Cardiac muscle cell (in vitro differentiated cells and primary cell): ENCODE measurements around the gene C4B. TPM values are rescaled to one million over a fixed set of nuclear protein-coding genes. Genes with fewer than 3 reads are reported as not detected.

Source experiments
- DNase-seq, 2 donors: peaks; one replicate each; pipeline versions ENCODE4 v3.0.0 to v3.0.0-alpha.2; 2010 to 2017; ENCODE audit warnings: low read depth in 1 of 2, low spot score in 1 of 2
- H3K27ac ChIP-seq: fragments of 200-600 bp; sonication (generic); 2 replicates; pipeline ENCODE4 v1.5.1; 2016
- H3K27me3 ChIP-seq: fragments of 200-600 bp; sonication (generic); 2 replicates; pipeline ENCODE4 v1.6.0; 2016; ENCODE audit warnings: control low read depth
- H3K36me3 ChIP-seq: fragments of 200-600 bp; sonication (generic); 2 replicates; pipeline ENCODE4 v1.5.1; 2016; ENCODE audit warnings: control low read depth
- H3K4me1 ChIP-seq: fragments of 200-600 bp; sonication (generic); 2 replicates; pipeline ENCODE4 v1.8.1; 2017; ENCODE audit warnings: low read depth, mild to moderate bottlenecking, mixed run types
- H3K4me3 ChIP-seq: fragments of 200-600 bp; sonication (generic); 2 replicates; pipeline ENCODE4 v1.5.1; 2016; ENCODE audit warnings: mild to moderate bottlenecking
- H3K9me3 ChIP-seq: fragments of 200-600 bp; sonication (generic); 2 replicates; pipeline ENCODE4 v1.5.1; 2017; ENCODE audit warnings: low read depth, mild to moderate bottlenecking, control low read depth
- CTCF ChIP-seq: IDR thresholded peaks from 2 replicates; pipeline ENCODE4 v1.5.1; 2012; ENCODE audit warnings: low read depth, mild to moderate bottlenecking, low read length
- polyA plus RNA-seq: library from polyadenylated mRNA; unstranded; fragments of >200 nt; fragmentation: Nextera tagmentation; extraction: Ambion mirVana; gene quantifications from 2 replicates; pipeline ENCODE4 v1.2.1, GENCODE V29; 2016
- total RNA-seq: library from RNA; depleted of rRNA; stranded (reverse); fragments of >200 nt; gene quantifications from 2 replicates; pipeline ENCODE4 v1.2.3, GENCODE V29; 2016

C4B gene
- total and polyA plus RNA-seq, 2 experiments from 2014 or later = 2.7 to 4.1 TPM

- peak in 1 of 2 donors; percentile 91 for DNase-seq
- no peak for TF ChIP-seq CTCF
- Histone ChIP-seq H3K27ac (no peak overlapping the region), H3K27me3 (peaks cover 9% of the 10 kb centered on the region), H3K4me3 (no peak overlapping the region), H3K36me3 (no peaks in the 10 kb centered on the region), H3K4me1 (no peaks in the 10 kb centered on the region), H3K9me3 (no peaks in the 10 kb centered on the region)
Measured at GRCh38 chr6:32082935-32083334, 68.3 kb downstream of the C4B start.

- no peak for TF ChIP-seq CTCF
- Histone ChIP-seq H3K4me1 (no peaks in the 10 kb centered on the region), H3K27me3 (peaks cover 9% of the 10 kb centered on the region), H3K9me3 (no peaks in the 10 kb centered on the region), H3K27ac (no peak overlapping the region), H3K4me3 (no peak overlapping the region), H3K36me3 (no peaks in the 10 kb centered on the region)
- no peak for DNase-seq
Measured at GRCh38 chr6:32083812-32084768, 69.5 kb downstream of the C4B start.

- no peak for TF ChIP-seq CTCF
- H3K27me3 ChIP-seq = peaks cover 9% of the 10 kb centered on the region
- H3K36me3 ChIP-seq = no peaks in the 10 kb centered on the region
- DNase-seq = no peak
- H3K9me3 ChIP-seq = no peaks in the 10 kb centered on the region
- H3K4me3 ChIP-seq = no peak overlapping the region
- no peak overlapping the region for H3K27ac ChIP-seq
- H3K4me1 ChIP-seq = no peaks in the 10 kb centered on the region
Measured at GRCh38 chr6:32084780-32085179, 70.2 kb downstream of the C4B start.

Other genes with a start within 250 kb of the C4B start
- gene VWA7, start 237.5 kb upstream of the C4B start, total RNA-seq = 16.1 and 24.7 TPM in 2 replicates
- gene VWA7, start 237.5 kb upstream of the C4B start, polyA plus RNA-seq = 9.9 and 12.3 TPM in 2 replicates
- gene VARS1, start 219.0 kb upstream of the C4B start, total RNA-seq = 46.3 and 49.7 TPM in 2 replicates
- 51.5 and 63.9 TPM in 2 replicates for gene VARS1, start 219.0 kb upstream of the C4B start, polyA plus RNA-seq
- 58.9 and 64.2 TPM in 2 replicates for gene LSM2, start 207.8 kb upstream of the C4B start, total RNA-seq
- 76.8 and 88.6 TPM in 2 replicates for gene LSM2, start 207.8 kb upstream of the C4B start, polyA plus RNA-seq
- 1.6 and 3.1 TPM in 2 replicates for gene HSPA1L, start 199.5 kb upstream of the C4B start, total RNA-seq
- gene HSPA1L, start 199.5 kb upstream of the C4B start, polyA plus RNA-seq = 4.5 and 5.2 TPM in 2 replicates
- gene HSPA1A, start 199.3 kb upstream of the C4B start, total RNA-seq = 122 and 167 TPM in 2 replicates
- gene HSPA1A, start 199.3 kb upstream of the C4B start, polyA plus RNA-seq = 51.2 and 92.3 TPM in 2 replicates
- 184 and 226 TPM in 2 replicates for gene HSPA1B, start 187.1 kb upstream of the C4B start, total RNA-seq
- 88.0 and 88.8 TPM in 2 replicates for gene HSPA1B, start 187.1 kb upstream of the C4B start, polyA plus RNA-seq
- gene NEU1, start 152.0 kb upstream of the C4B start, total RNA-seq = 26.6 and 34.9 TPM in 2 replicates
- gene NEU1, start 152.0 kb upstream of the C4B start, polyA plus RNA-seq = 27.3 and 27.6 TPM in 2 replicates
- gene SLC44A4, start 135.8 kb upstream of the C4B start, total RNA-seq = not detected in 2 replicates
- gene SLC44A4, start 135.8 kb upstream of the C4B start, polyA plus RNA-seq = 0.60 TPM in 1 of 2 replicates, not detected in the other
- gene EHMT2, start 117.1 kb upstream of the C4B start, total RNA-seq = 98.3 and 120 TPM in 2 replicates
- 89.6 and 115 TPM in 2 replicates for gene EHMT2, start 117.1 kb upstream of the C4B start, polyA plus RNA-seq
- 20.1 and 32.0 TPM in 2 replicates for gene ZBTB12, start 112.7 kb upstream of the C4B start, total RNA-seq
- gene ZBTB12, start 112.7 kb upstream of the C4B start, polyA plus RNA-seq = 0.62 TPM in 1 of 2 replicates, not detected in the other
- gene C2, start 87.1 kb upstream of the C4B start, total RNA-seq = 1.9 TPM in 2 replicates
- 0.48 and 1.5 TPM in 2 replicates for gene C2, start 87.1 kb upstream of the C4B start, polyA plus RNA-seq
- gene CFB, start 68.7 kb upstream of the C4B start, total RNA-seq = 0.42 and 0.66 TPM in 2 replicates
- 1.3 TPM in 1 of 2 replicates, not detected in the other for gene CFB, start 68.7 kb upstream of the C4B start, polyA plus RNA-seq
- gene NELFE, start 55.8 kb upstream of the C4B start, total RNA-seq = 165 and 186 TPM in 2 replicates
- 146 and 201 TPM in 2 replicates for gene NELFE, start 55.8 kb upstream of the C4B start, polyA plus RNA-seq
- gene SKIC2, start 55.6 kb upstream of the C4B start, total RNA-seq = 36.4 and 62.6 TPM in 2 replicates
- 53.1 and 68.5 TPM in 2 replicates for gene SKIC2, start 55.6 kb upstream of the C4B start, polyA plus RNA-seq
- 36.7 and 44.9 TPM in 2 replicates for gene DXO, start 42.7 kb upstream of the C4B start, total RNA-seq
- gene DXO, start 42.7 kb upstream of the C4B start, polyA plus RNA-seq = 37.6 and 49.9 TPM in 2 replicates
- 2.1 and 2.2 TPM in 2 replicates for gene C4A, start 32.7 kb upstream of the C4B start, total RNA-seq
- 1.9 and 2.5 TPM in 2 replicates for gene C4A, start 32.7 kb upstream of the C4B start, polyA plus RNA-seq
- gene CYP21A2, start 23.6 kb downstream of the C4B start, total RNA-seq = 0.92 and 1.0 TPM in 2 replicates
- gene CYP21A2, start 23.6 kb downstream of the C4B start, polyA plus RNA-seq = 0.62 TPM in 1 of 2 replicates, not detected in the other
- gene TNXB, start 94.5 kb downstream of the C4B start, total RNA-seq = 3.0 and 9.3 TPM in 2 replicates
- gene TNXB, start 94.5 kb downstream of the C4B start, polyA plus RNA-seq = 0.92 and 1.7 TPM in 2 replicates
- 39.7 and 60.8 TPM in 2 replicates for gene ATF6B, start 113.5 kb downstream of the C4B start, total RNA-seq
- 43.0 and 49.5 TPM in 2 replicates for gene ATF6B, start 113.5 kb downstream of the C4B start, polyA plus RNA-seq
- gene FKBPL, start 115.5 kb downstream of the C4B start, total RNA-seq = 7.0 and 7.7 TPM in 2 replicates
- 10.0 and 14.2 TPM in 2 replicates for gene FKBPL, start 115.5 kb downstream of the C4B start, polyA plus RNA-seq
- gene PRRT1, start 137.1 kb downstream of the C4B start, total RNA-seq = 0.78 and 4.4 TPM in 2 replicates
- 4.9 and 6.2 TPM in 2 replicates for gene PRRT1, start 137.1 kb downstream of the C4B start, polyA plus RNA-seq
- gene PPT2, start 139.3 kb downstream of the C4B start, total RNA-seq = 42.7 and 147 TPM in 2 replicates
- gene PPT2, start 139.3 kb downstream of the C4B start, polyA plus RNA-seq = 34.6 and 50.2 TPM in 2 replicates
- gene EGFL8, start 149.8 kb downstream of the C4B start, total RNA-seq = 10.2 and 18.7 TPM in 2 replicates
- 10.1 and 15.2 TPM in 2 replicates for gene EGFL8, start 149.8 kb downstream of the C4B start, polyA plus RNA-seq
- 128 and 146 TPM in 2 replicates for gene AGPAT1, start 161.3 kb downstream of the C4B start, total RNA-seq
- 69.3 and 69.6 TPM in 2 replicates for gene AGPAT1, start 161.3 kb downstream of the C4B start, polyA plus RNA-seq
- gene RNF5, start 163.6 kb downstream of the C4B start, total RNA-seq = 180 and 188 TPM in 2 replicates
- 232 and 237 TPM in 2 replicates for gene RNF5, start 163.6 kb downstream of the C4B start, polyA plus RNA-seq
- gene AGER, start 169.5 kb downstream of the C4B start, total RNA-seq = 5.0 and 13.5 TPM in 2 replicates
- gene AGER, start 169.5 kb downstream of the C4B start, polyA plus RNA-seq = 4.8 and 9.8 TPM in 2 replicates
- 124 and 130 TPM in 2 replicates for gene PBX2, start 175.4 kb downstream of the C4B start, total RNA-seq
- gene PBX2, start 175.4 kb downstream of the C4B start, polyA plus RNA-seq = 17.3 and 23.9 TPM in 2 replicates
- 16.7 and 18.0 TPM in 2 replicates for gene GPSM3, start 177.8 kb downstream of the C4B start, total RNA-seq
- 14.5 and 17.4 TPM in 2 replicates for gene GPSM3, start 177.8 kb downstream of the C4B start, polyA plus RNA-seq
- 5.0 and 5.4 TPM in 2 replicates for gene NOTCH4, start 209.3 kb downstream of the C4B start, total RNA-seq
- 3.2 and 7.2 TPM in 2 replicates for gene NOTCH4, start 209.3 kb downstream of the C4B start, polyA plus RNA-seq